ENCODE data around the gene SMARCAD1.
"Not testable (repeated sequence)": the region's sequence is repeated elsewhere in the genome, so short reads cannot be mapped to it uniquely, and the experiment has no call there.

The SMARCAD1 gene

DNA sequence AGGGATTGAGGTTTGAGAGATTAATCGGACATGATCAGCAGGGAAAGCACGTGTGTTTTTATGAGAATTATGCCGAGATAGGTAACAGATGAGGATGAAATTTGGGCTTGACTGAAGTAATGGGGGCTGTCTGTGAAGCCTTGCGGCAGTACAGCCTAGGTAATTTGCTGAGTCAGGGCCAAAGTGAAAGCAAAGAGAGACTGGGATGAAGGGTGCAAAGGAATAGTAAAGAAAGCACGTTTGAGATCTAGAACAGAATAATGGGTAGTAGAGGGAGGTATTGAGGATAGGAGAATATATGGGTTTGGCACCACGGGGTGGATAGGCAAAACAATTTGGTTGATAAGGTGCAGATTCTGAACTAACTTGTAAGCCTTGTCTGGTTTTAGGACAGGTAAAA is 87.8 kb downstream of the SMARCAD1 start:
- DNase-seq = not testable (repeated sequence)

GRCh38 chr4:94298725-94299252 is 91.1 kb downstream of the SMARCAD1 start:
- no peak for DNase-seq

DNA sequence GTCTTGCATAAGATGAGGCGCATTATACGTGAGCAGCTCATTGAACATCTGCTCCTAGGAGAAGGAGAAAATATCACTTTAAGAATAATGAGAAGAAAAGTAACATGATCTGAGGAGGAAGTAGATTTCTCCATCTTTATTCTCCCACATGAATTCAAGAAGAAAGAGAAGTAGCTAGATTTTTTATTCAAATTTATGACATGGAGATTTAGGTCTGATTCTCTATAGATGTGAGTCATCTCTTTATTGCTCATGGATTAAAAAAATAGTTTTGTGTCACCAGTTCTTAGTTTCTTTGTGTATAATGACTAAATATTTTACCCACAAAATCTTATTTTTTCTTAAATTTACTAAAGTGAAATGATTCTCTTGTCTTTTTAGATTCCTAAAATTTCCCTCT is 94.5 kb downstream of the SMARCAD1 start:
- no peak for DNase-seq

DNA sequence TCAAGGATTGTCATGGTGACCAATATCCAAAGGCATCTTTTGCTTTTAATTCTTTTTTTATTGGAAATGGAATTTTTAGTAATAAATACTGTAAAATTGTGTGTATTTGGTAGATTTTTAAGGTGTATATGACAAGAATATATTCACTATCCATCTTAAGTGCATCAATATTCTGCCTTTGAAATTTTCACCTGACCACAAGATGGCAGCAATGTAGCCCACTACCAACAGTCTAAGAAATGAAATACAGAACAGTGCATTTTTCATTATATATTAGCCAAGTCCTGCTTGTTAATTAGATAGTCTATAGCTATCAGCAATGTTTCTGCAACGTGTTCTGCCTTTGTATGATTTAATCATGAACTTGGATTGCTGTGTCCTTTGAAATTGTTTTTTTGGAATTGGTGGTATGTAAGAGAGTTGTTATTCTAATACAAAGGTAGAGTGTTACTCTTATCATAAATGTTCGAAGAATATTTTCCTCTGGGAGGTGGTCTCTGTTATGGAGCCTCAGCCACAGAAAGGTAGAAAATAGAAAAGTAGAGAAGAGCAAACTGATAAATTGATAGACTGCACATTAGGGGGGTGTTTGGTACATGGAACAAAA is 96.8 kb downstream of the SMARCAD1 start:
- DNase-seq = no peak

GRCh38 chr4:94305466-94306225 is 98.0 kb downstream of the SMARCAD1 start:
- no peak for DNase-seq

DNA sequence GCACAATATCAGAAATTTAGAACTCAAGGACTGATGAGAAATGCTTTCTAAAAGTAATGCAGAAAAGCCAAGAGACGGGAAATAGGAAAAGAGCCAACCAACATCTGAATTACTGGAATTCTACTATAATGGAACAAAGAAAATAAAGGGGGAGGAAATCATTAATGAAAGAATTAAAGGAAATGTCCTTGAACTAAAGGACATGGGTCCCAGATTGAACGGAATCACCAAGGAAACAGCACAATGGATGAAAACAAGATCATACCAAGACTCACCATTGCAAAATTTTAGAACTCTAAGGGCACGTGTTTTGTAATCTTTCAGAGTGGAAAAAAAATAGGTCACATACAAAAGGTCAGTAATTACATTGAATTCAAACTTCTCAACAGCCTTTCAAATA is 99.0 kb downstream of the SMARCAD1 start:
- DNase-seq = no peak

DNA sequence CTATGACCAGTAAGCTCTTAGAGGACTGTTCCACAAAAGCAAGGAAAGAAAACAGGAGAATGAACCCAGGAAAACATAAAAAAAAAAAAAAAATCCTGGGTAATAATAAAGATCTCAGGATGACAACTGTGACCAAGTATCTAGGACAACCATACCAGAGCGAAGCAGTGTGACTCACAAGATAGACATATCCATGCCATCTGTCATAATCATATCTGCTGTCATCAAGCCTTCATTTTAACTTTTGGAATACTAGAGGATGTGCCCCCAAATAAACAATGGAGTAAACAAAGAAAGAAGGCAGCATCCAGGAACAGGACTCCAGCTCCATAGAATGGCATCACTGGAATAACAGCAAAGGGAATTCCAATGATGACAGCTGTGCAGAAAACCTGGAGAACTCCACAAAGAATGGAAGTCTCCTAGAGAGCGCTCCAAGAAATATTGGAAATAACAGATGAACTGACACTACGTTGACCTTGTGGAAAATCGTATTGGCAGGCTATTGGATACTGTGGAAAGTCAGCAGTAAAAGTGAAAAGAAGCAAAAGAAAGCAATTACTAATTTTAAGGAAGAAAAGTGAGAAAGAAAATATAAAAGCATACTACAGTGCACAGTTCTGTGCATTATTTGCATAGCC is 99.7 kb downstream of the SMARCAD1 start:
- no peak for DNase-seq

GRCh38 chr4:94319927-94320326 is 112.3 kb downstream of the SMARCAD1 start:
- not testable (repeated sequence) for DNase-seq

DNA sequence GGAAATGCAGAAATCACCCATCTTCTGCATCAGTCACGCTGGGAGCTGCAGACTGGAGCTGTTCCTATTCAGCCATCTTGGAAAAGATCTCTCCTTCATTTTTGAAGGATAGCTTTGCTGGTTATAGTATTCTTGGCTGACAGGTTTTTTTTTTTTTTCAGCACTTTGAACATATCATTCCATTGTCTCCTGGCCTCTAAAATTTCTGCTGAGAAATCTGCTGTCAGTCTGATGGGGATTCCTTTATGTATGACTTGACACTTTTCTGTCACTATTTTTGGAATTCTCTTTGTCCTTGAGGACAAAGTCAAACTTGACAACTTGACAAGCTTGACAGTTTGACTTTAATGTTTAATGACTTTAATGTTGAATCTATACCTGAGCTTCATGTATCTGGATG is 118.2 kb downstream of the SMARCAD1 start:
- DNase-seq = no peak

- no peak for DNase-seq
These were observed 122.3 kb downstream of the SMARCAD1 start for GRCh38 chr4:94329933-94330332.

DNA sequence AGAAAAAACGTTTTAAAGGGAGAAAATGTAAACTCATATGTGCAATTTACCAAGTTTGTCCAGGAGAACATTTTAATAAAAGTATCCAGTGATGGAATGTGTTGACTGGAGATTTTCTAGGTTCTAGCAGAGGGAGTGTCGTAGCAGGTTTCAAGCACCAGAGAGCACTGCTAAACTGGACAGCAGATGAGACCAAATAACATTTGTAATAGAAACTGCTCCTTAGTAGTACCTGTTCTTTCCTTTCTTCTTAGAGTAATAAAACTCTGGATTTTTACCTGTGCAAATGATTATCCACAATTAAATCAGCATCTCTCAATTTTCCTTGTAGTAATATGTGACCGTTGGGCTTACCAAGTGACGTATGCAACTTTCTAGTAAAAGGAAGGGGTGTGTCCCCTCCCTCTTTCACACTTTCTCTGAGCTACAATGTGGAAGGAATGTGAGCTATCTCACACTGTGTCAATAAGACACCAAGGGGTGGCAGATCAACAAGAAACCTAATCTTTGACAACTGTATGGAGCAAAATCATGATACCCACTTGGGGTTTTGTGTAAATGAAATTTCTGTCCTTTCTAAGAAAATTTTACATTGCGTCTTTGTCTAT is 125.4 kb downstream of the SMARCAD1 start:
- no peak for DNase-seq

DNA sequence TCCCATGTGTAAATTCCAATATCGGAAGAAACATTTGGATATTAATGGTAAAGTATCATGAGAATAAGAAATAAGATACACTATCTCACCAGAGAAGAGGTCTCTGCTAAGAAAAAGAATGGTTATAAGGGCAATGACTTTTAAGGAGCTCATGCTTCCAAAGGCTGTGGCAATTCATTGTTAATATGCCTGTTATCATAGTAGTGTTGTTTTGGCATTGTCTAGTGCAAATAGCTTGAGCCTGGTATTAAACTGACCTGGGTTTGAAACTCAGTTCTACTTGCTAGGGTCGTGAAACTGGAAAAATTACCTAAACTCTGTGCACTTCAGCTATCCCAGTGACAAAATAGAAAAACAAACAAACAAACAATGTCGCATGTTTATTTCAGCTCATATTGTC is 126.2 kb downstream of the SMARCAD1 start:
- no peak for DNase-seq

- DNase-seq = no peak
These were observed 126.8 kb downstream of the SMARCAD1 start for GRCh38 chr4:94334476-94334875.

GRCh38 chr4:94334962-94335361 is 127.3 kb downstream of the SMARCAD1 start:
- DNase-seq = no peak

DNA sequence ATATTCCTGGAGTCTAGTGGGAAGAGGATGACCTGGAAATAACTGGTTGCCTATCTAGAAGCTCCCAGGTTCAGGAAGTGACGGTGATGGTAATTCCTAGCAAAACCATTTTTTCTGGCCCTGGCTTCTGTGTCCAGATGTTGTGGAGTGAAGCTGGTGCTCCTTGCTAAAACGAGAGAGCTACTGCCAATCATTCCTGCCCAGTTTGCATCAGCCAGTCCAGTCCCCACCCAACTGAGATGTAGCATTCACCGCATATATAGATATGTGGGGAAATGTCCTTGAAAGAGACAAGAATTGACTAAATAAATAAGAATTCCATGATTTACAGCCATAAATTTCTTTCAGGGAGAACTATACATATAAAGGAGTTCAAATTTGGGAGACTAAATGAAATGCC is 128.6 kb downstream of the SMARCAD1 start:
- DNase-seq = no peak

- not testable (repeated sequence) for DNase-seq
These were observed 129.1 kb downstream of the SMARCAD1 start for GRCh38 chr4:94336791-94337190.

DNA sequence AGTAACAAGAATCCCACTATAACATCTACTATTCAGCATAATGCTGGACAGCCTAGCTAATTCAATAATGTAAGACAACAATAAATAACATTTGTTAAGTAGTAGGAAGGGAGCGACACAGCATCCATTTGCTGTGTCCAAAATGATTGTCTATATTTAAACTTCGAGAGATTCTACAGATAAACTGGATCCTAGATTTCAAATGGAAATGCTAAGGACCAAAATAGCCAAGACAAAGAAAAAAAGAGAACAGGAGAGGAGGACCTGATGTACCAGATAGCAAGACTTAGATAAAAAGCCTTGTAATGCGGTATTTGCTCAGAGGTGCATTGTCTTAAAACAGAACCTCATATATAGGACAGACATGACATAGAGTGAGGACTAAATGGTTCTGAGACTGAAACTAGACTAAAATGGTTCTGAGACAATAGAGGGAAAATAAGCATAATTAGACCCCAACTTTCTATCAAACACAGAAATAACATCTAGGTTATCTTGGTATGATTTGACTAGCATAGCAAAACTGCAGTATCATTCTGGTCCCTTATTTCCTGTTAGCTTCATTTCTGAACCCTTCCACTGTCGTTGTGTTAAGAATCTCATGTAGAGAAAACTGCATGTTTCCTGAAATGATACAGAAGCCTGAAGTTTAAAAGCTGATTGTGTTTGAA is 131.2 kb downstream of the SMARCAD1 start:
- no peak for DNase-seq

DNA sequence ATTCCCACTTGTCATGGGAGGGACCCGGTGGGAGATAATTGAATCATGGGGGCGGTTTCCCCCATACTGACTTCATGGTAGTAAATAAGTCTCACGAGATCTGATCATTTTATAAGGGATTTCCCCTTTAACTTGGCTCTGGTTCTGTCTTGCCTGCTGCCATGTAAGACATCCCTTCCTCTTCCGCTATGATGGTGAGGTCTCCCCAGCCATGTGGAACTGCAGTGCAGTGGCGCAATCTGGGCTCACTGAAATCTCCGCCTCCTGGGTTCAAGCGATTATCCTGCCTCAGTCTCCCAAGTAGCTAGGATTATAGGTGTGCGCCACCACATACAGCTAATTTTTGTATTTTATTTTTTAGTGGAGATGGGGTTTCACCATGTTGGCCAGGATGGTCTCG is 132.1 kb downstream of the SMARCAD1 start:
- no peak for DNase-seq
